GM12864 (cell line): Measurements from ENCODE around the gene SIGMAR1.

Experiments
- DNase-seq: peaks from one replicate; pipeline ENCODE4 v3.0.0-alpha.2; 2011; ENCODE audit warnings: low read depth
- H3K4me3 ChIP-seq: 2 replicates; pipeline ENCODE4 v1.5.1; 2011; ENCODE audit warnings: mild to moderate bottlenecking, low read depth, low read length, control low read depth
- TF ChIP-seq, protein P1 (sequence below): IDR thresholded peaks from 2 replicates; pipeline ENCODE4 v1.5.1; 2011; ENCODE audit warnings: low read depth, mild to moderate bottlenecking, moderate library complexity, low read length, control low read depth, inconsistent platforms; ENCODE audit errors: missing control alignments

SIGMAR1 gene

DNA sequence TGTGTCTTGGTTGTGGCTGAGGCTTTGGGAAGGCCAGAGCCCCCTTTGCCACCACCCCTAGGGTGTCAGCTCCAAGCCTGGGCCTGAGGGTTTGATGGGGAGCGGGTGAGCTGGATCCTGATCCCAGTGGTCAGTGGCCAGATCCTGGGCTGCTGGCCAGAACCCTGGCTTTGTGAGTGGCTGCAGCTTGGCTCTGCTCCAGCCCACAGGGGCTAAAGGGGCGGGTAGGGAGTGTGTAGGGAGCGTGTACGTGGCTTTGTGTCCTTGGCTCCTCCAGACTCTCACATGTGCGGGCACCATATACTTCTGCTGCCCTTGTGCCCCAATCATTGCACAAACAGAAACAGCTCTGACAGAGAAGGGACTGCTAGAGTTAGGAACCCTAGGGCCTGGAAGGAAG lies 13.2 kb upstream of the SIGMAR1 start:
- DNase-seq, result no peak
- no peak overlapping the region for H3K4me3 ChIP-seq
- TF ChIP-seq, protein P1, sequence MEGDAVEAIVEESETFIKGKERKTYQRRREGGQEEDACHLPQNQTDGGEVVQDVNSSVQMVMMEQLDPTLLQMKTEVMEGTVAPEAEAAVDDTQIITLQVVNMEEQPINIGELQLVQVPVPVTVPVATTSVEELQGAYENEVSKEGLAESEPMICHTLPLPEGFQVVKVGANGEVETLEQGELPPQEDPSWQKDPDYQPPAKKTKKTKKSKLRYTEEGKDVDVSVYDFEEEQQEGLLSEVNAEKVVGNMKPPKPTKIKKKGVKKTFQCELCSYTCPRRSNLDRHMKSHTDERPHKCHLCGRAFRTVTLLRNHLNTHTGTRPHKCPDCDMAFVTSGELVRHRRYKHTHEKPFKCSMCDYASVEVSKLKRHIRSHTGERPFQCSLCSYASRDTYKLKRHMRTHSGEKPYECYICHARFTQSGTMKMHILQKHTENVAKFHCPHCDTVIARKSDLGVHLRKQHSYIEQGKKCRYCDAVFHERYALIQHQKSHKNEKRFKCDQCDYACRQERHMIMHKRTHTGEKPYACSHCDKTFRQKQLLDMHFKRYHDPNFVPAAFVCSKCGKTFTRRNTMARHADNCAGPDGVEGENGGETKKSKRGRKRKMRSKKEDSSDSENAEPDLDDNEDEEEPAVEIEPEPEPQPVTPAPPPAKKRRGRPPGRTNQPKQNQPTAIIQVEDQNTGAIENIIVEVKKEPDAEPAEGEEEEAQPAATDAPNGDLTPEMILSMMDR, result no peak

DNA sequence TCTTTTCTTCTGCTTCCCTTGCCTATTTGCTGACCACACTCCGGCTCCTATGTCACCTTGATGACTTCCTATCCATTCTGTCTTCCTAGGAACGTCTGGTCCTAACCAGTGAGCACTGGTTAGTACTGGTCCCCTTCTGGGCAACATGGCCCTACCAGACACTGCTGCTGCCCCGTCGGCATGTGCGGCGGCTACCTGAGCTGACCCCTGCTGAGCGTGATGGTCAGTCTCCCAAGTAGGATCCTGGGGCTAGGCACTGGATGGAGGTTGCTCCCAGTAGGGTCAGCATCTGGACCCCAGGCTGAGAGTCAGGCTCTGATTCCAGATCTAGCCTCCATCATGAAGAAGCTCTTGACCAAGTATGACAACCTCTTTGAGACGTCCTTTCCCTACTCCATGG lies 11.1 kb upstream of the SIGMAR1 start:
- TF ChIP-seq, protein P1, result no peak
- no peak overlapping the region for H3K4me3 ChIP-seq
- DNase-seq, result no peak

DNA sequence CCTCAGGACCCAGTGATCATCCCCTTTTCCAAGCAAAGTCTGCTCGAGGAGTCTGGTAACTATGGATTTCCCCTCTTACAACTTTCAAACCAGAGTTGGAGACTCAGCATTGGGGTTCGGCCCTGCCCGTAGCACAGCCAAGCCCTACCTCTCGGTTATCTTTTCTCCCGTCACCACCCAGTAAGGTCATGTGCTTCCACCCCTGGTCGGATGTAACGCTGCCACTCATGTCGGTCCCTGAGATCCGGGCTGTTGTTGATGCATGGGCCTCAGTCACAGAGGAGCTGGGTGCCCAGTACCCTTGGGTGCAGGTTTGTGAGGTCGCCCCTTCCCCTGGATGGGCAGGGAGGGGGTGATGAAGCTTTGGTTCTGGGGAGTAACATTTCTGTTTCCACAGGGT lies 10.1 kb upstream of the SIGMAR1 start:
- no peak for DNase-seq
- TF ChIP-seq, protein P1, result no peak
- peak overlapping the region; percentile 81 for H3K4me3 ChIP-seq

DNA sequence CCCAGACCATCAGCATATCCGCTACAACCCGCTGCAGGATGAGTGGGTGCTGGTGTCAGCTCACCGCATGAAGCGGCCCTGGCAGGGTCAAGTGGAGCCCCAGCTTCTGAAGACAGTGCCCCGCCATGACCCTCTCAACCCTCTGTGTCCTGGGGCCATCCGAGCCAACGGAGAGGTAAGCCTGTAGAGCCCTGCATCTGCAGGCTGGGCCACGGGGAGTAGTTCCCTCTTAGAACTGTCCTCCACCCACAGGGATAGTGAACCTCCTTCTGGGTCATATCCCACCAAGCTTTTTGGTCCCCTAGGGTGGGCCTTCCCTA lies 9.5 kb upstream of the SIGMAR1 start:
- TF ChIP-seq, protein P1, result no peak
- peak overlapping the region; percentile 81 for H3K4me3 ChIP-seq
- DNase-seq, result no peak

DNA sequence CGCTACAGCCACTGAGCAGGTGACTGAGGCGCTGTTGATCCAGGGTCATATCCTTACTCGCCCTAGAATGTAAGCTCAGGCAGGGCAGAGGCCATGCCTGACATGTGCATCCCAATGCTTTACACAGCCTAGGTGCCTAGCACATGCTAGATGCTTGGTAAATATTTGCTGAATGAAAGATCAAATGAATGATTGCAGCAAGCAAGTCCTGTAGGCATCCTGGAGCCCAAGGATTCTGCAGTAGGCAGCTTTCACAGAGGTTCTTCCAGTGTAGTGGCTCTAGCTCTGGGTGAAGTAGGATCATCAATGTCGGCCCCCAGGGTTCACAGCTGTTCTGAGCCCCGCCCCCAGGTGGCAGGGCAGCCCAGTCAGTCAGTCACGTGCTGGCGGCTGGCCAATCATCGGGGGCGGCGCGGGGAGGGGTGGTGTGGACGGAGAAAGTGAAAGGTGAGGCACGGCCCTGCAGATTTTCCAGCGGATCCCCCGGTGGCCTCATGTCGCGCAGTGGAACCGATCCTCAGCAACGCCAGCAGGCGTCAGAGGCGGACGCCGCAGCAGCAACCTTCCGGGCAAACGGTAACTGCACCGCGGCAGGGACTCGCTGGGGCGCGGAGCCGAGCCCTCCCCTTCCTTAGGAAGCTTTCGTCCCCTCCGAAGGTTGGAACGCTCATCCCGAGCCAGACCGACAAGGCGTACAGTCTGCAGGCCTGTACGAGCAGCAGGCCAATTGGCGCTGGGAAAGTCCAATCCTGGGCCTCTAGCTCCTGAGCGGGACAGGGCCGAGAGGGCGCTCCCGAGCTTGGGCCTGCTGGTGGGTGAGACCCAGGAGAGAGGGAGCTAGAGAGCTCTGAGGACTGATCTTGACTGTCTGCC lies 8.9 kb upstream of the SIGMAR1 start, which contains the start of gene GALT:
Gene GALT, plus strand, starts transcription at position 465 of the 873 bp plus-strand sequence. Its CDS starts 30 bp downstream, at position 495.
- peak within 1 kb of the TSS; percentile 81 for H3K4me3 ChIP-seq
- TF ChIP-seq, protein P1, result peak; percentile 61
- peak; percentile 72 for DNase-seq

DNA sequence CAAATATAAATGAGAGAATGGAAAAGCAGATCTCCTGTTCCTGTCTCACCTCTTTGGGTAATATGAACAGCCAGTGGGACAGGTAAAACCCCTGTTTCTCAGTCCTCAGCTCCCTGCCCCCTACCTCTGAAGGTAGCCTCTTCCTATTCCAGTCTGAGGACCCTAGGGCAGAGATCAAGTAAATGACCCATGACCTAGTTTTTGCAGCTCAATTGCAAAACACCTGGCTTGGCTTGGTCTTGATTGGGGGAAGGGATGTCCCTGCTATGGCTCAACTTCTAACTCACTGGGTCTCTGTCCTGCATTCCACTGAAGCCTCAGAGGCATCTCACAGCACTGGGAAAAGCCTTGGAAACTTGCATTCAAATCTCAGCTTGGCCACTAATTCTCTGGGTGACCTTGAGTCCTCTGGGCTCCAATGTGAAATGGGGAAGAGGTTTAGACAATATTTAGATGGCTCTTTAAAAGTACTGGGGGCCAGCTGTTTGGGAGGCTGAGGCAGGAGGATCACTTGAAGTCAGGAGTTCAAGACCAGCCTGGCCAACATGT lies 7.3 kb upstream of the SIGMAR1 start:
- TF ChIP-seq, protein P1, result no peak
- no peak overlapping the region for H3K4me3 ChIP-seq
- no peak for DNase-seq
